SK-N-DZ (cell line): ENCODE results near the gene MRPL18.
"Not testable (repeated sequence)": the region's sequence is repeated elsewhere in the genome, so short reads cannot be mapped to it uniquely, and the experiment has no call there.

ENCODE experiments used
- DNase-seq: peaks from one replicate; pipeline ENCODE4 v3.0.0-alpha.2; 2015; ENCODE audit warnings: low spot score

MRPL18 gene

DNA sequence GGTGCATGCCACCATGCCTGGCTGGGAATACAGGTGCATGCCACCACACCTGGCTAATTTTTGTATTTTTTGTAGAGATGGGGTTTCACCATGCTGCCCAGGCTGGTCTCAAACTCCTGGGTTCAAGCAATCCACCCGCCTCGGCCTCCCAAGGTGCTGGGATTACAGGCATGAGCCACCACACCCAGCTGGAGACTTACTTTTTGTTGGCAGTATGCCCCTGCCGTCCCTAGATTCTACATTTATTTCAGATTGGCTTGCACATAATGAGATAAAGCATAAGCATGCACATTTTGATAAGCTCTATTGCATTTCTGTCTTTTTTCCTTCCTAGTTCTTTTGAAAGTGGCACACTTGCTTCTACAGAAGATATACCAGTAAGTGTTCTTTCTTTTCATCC, 26.5 kb downstream of the MRPL18 start:
- not testable (repeated sequence) for DNase-seq

DNA sequence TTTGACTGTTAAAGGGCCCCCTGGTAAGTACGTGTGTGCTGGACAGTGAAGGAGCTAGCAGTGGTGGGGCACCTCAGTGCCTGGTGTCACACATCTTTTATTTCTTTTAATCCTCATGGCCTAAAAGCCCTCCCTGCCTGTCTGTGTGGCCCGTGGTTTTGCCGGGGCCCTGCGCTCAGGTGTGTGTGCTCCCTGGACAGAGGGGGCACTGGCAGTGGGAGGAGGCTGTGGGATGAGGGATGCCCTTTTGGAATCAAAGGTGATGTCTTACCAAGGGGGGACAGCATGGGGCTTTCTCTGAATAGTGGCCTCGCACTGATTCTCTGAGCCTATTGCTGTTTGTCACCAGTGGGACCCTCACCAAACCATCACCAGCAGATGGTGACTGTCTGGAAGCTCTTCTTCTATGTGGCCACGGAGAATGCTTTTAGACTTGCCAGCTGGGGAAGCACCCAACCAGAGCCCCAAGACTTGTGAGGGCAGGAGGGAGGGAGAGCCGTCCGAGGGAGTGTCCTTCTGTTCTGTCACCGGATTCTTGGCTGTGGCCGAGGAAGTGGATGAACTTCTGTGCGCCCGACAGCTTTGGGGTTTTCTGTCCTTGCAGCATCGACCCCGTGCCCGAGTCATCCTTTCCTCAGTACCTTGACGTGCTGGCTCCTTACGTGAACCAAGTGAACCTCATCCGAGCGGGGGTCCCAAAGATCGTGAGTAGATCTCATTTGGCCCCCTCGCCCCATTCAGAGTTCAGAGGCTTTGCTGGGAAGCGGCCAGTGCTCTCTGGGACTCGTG, 27.9 kb downstream of the MRPL18 start:
- DNase-seq, result no peak

DNA sequence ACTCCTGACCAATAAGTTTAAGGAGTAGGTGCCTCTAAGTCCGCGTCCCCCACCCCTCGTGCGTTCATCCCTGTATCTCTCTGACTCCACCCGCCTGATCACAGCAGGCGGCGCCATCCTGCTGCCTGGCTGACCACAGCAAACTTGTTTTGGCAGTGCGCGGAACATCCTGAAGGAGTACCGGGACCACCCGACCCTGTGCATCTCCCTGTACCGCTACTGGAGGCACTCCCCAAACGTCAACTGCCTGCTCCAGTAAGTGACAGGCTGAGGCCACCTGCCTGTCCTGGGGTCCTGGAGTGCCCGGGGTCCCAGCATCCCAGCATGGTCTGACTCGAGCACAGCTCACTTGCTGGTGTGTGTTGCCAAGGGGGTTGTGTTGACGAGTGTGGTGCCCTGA, 28.8 kb downstream of the MRPL18 start:
- DNase-seq, result no peak

DNA sequence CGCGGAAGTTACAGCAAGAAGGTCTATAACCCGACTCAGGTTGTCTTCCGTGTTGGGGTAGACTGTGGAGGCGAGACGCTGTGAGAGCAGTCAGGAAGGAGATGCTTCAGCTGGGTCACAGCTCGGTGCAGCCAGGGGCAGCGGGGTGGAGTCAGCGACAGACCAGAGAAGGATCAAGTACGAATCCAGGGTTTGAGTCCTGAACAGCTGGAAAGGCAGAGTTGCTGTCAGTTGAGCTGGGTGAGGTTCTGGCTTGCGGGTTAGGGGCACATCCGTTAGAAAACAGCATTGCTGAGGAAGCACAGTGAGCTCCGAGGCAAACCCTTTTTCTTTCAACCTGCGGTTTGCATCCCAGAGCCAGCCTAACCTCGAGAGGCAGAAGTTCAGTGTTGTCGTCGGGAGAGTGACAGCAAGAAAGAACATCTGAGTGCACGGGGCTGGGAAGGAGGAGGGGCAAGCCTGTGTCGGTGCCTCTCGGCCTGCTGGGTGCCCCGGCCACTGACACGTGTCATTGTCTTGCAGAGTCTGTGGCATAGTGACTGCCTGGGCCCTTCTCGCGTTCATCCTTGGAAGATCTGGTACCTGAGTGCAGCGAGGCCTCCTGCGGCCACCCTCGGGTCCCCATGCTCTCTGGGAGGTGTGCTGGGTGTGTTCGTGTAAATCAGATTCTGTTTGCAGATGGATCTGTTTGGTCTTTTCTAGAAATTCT, 29.8 kb downstream of the MRPL18 start:
- peak; percentile 32 for DNase-seq

DNA sequence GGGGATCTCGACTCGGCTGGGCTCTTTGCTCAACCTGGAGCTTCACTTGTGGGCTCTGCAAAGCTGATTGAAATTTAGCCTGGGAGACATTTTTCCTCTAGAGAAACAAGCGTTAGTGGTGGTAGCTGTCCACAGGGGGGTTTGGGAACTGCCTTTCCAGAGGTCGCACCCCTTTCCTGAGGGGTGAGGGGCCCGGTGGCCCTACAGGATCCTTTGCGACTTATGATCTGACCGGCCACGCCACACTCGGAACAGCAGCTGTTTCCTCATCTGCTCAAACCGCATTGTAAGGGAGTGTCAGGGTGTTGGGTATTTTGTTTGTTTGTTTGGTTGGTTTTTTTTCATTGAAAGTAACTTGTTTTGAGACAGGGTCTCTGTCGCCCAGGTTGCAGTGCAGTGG, 30.9 kb downstream of the MRPL18 start:
- no peak for DNase-seq

DNA sequence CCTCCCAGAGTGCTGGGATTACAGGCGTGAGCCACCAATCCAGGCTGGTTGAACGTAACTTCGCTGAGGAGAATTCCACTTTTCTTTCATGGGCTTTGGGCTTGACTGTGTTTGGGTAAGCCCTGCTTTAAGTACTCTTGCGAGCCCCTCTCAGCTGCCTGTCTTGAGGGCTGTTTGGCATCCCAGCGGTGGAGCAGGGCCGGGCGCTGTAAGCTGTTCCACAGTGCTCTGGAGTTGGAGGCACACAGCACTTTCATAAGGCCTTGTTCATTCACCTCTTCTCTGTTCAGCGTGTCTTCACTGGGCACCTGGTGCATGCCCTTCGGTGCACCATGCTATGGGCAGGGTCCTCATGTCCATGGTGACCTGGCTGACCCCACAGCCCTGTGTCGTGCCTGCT, 31.5 kb downstream of the MRPL18 start:
- DNase-seq, result no peak

DNA sequence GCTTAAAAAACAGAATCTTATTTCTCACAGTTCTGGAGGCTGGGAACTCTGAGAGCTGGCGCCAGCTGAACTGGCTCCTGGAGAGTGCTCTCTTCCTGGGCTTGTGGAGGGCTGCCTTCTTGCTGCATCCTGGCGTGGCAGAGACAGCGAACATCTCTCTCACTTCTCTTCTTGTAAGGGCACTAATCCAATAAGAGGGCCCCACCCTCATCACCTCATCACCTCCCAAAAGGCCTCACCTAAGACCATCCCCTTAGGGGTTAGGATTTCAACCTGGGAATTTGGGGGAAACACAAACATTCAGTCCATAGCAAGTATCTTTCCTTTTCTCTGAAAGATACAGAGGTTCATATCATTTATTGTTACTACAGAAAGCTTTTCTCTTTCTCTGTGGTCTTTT, 33.7 kb downstream of the MRPL18 start:
- no peak for DNase-seq

DNA sequence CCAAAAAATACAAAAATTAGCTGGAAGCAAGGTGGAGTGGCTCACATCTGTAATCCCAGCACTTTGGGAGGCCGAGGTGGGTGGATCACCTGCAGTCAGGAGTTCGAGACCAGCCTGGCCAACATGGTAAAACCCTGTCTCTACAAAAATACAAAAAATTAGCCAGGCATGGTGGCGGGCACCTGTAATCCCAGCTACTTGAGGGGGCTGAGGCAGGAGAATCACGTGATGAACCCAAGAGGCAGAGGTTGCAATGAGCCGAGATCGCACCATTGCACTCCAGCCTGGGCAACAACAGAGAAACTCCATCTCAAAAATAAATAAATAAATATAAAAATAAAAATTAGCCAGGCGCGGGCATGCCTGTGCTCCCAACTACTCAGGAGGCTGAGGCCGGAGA, 34.4 kb downstream of the MRPL18 start:
- not testable (repeated sequence) for DNase-seq

DNA sequence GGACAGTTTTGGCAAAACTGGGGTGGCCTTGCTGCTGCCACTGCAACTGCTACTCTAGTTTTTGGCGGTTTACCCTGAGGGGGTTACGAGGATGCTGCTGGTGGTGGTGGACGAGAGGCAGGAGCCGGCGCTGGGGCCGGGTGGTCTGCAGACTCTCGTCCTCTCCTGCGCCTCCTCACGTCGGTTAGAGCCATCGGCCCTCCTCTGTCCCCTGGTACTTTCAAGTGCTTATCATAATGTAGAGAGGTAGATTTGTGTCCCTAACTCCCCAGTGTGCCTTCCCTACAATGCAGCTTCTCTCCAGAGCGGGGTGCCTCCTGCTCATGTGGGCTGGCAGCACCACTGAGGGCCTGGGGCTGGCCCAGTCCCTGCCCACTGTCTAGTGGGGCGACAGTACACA, 35.7 kb downstream of the MRPL18 start:
- DNase-seq, result no peak

DNA sequence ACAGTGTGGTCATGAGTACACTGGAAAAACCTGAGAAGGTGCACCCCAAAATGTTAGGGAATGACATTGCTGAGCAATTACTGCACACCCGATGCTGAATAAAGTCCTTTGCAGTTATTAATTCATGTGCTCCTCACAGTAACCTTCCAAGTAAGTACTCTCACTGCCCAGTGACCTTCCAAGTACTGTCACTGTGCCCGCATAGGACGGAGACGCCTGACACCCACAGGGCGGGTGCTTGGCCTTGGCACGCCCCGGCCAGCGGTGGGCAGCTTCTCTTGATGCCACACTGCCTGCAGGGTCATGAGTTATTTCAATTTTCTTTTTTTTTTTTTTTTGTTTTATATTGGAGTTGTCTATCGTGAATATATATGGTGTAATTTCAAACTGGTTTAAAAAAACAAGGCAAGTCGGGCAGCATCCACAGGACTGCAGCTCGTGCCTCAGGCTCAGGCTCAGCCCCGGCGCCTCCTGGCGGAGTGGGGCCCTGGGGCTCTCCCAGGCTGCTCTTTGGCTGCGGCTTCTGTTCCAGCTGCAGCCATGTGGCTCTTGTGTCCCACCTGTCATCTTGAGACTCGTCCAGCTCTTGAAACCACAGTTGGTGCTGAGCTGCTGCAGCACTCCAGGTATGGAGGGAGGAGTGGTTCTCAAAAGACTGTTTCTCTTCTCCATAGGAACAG, 36.8 kb downstream of the MRPL18 start:
- DNase-seq, result peak; percentile 20

DNA sequence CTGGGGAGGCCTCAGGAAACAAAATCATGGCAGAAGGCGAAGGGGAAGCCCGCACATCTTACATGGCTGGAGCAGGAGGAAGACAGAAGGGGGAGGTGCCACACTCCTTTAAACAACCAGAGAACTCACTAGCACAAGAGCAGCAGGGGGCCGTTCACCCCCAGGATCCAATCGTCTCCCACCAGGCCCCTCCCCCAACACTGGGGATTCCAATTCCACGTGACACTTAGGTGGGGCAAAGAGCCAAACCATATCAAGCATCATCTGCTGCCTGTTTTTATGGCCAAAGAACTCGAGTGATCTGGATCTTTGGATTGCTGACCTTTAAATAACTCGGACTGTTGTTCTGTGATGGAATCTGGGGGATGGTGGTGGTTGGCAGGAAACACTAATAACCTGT, 37.8 kb downstream of the MRPL18 start:
- no peak for DNase-seq

DNA sequence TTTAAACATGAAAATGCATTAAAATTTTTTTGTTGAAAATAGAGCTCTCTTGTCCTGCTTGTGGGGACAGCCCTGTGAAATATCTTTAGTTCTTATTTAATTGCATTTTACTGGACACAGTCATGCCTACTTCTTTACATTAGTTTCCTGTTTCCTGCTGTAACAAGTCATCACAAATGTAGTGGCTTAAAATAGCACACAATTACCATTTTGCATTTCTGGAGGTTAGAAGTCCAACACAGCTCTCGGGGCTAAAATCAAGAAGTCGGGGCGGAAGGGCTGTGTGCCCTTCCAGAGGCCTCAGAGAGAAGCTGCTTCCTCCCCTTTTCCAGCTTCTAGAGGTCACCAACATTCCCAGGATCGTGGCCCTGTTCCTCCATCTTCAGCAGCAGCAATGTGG, 39.3 kb downstream of the MRPL18 start:
- DNase-seq, result no peak

DNA sequence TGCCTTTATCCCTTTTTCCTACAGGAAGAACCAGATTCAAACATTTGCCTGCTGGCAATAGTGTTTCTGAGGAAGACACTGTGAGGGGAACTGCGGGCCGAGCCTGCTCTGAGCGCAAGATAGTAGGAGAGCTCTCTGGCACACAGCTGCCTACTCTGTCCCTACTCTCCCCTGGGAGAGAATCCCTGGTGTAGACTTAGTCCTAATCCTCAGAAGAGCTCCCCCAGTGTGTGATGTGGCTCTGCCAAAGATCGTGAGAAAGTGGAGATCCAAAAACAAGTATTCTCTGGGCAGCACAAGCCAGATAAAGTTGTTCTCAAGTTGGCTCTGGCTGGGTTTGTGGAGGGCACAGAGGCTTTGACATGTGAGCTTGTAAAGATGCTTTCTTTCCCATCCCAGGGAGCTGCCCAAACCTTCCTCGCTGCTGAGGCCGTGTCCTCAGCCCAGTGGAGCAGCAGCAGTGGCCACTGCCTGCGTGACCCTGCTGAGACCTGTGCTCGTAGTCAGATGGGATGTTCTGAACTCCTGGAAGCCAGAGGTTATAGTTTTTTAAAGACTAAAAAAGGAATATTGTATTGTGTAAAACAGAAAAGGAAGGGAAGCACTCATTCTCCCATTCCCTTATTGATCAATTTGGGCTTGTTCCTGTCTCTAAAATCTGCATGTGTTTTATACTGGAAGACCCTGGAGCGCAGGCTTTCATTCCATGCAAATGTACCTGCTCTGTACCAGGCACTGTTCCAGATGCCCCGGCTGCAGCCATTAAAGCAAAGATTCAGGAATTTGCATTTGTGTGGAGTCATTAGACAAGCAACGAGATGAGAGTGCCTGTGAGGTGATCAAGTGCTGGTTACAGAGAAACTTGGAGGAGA, 40.5 kb downstream of the MRPL18 start:
- no peak for DNase-seq

DNA sequence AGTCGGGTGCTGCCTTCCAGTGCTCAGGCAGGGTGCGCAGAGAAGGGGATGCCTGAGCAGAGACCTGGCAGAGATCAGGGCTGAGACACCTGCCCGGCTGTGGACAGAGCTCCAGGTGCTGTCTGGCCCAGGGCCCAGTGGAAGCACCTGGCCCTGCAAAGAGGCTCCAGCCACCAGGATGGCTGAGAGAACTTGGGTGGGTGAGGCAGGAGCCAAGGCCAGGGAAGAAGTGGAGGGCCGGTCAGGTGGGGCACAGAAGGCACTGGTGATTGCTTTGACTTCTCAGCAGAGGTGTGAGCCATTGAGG, 41.1 kb downstream of the MRPL18 start:
- no peak for DNase-seq

DNA sequence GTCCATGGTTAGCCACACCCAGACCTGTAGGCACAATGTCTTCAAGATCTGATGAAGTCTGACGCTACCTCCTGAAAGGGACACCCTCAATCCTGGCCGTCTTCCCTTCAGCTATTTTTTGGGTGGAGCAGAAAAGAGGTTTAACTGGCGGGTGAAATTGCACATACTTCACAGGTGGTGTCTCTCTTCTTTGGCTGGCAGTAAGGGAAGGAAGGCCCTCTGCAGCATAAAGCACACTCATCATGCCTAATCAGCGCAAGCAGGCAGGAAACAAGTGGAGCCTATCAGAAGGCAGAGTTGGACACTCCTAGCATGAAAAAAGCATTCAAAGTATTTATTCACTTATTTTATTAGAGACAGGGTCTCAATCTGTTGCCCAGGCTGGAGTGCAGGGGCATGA, 42.7 kb downstream of the MRPL18 start:
- no peak for DNase-seq

DNA sequence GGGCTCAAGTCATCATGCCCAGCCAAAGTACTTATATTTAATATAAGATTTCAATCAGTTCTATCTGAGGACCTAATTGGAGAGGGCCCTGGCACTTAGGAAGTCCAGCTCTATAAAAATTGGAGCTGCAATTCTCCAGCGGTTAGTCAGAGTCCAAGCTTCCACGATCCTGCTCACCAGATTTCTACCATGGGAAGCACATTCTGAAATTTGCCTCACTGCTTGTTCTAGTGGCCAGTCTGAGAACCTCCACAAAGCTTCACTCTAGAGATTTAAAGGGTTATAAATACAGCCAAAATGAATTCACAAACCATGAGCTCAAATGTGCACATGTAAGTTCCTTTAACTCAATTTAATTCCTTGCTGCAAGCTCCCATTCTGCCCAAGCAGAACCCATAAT, 43.3 kb downstream of the MRPL18 start:
- no peak for DNase-seq

DNA sequence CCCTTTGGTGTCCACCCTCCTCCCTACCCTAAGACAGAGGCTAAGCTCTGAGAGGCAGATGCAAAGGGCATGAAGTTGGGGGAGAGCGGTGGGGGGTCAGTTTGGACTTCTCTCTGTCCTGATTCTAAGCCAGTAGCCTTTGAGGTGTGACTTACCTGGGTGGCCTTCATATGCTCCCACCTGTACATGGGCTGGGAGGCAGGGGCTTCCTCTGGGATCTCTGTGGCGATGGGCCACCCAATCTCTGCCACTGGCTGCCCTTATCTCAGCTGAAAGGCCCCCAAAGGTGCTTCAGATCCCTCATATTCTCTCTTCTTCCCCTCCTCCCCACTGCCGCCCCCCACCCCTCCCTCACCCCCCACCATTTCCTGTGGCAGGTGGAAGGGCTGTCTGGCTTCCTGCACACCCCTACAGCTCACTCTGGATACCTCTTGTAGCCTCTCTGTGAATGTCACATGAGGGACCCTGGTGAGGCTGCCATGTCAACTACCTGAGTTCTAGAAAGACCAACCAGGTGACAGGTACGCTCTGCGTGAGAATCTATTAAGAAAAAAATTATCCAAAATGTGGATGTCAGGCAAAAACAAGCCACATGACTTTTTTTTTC, 43.8 kb downstream of the MRPL18 start:
- no peak for DNase-seq

DNA sequence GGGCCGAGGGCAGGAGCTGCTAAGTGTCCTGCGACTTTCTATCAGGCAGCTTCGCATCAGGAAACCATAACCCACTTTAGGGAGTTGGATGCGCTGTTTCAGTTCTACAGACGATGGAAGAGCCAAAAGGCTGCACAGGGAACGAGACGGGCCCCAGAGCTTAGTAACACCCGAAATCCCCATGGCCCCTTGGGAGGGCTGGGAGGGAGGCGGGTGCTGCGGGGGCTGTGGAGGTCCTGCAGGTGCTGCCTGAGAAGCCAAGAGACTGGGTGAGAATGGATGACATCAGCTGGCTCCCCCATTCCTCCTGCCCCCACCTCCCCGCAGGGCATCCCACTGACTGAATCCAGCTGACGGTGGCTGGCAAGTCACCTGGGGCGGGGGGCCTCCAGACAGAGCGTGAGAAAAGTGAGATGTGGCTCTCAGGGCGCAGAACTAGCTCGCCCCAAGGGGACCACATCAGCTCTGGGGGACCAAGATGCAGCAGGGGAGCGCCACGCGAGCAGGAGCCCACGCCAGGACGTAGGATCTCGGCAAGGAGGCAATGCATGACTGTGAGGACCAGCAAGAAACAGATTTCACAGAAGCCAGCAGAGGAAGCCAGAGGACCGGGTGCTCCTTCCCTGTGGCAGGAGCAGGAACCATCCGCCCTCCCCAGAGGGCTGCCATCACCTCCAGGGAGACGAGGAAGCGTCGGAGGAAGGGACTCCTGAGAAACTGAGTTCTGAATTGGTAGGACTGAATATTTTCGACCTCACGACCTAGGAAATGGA, 46.6 kb downstream of the MRPL18 start:
- DNase-seq, result no peak

DNA sequence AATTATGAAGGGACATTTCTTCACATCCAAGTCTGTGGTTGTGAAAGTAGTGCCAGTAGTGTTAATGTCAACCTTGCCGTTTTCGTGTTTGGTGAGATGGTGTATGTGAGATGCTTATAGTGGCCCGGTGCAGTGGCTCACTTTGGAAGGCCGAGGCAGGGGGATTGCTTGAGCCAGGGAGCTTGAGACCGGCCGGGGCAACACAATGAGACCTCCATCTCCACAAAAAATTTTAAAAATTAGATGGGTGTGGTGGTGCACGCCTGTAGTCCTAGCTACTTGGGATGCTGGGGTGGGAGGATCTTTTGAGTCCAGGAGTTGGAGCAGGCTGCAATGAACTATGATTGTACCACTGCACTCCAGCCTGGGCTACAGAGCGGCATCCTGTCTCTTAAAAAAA, 47.2 kb downstream of the MRPL18 start:
- no peak for DNase-seq

DNA sequence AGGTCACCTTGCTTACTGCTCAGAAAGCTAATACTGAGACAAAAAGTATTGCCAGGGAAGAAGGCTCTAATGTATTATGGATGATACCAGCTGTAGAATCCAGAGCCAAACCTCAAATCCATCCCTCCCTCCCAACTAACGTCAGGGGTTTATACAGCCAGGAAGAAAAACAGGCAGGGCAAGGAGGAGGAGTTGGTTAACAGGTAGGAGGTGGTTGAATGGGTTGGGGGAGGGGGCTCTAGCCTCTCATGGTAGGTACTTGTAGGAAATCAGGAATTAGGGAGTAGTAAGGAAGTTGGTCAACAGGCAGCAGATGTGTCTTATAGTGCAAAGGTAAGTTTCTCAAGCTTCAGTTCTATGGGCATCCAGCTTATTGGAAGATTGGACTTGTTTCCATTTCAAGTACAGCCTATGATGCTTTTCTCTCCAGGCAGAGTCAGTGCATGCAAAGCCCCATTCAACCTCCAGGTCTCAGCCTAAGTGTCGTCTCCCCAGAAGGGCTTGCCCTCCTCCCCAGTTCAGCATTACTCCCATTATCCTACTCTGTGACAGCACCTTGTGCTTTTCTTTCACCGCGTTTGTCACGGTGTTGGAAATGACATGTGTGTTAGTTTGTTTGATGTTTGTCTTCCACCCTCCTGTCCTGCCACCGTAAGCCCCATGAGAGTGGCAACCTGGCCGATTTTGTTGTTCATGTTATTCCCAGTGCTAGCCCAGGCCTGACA, 47.9 kb downstream of the MRPL18 start:
- no peak for DNase-seq
